Measurements from ENCODE around the gene EPHA6.

EPHA6 gene

GRCh38 chr3:97646932-97647331 is 832.5 kb downstream of the EPHA6 start:
- DNase-seq (ENCODE audit: low spot score), result no peak

DNA sequence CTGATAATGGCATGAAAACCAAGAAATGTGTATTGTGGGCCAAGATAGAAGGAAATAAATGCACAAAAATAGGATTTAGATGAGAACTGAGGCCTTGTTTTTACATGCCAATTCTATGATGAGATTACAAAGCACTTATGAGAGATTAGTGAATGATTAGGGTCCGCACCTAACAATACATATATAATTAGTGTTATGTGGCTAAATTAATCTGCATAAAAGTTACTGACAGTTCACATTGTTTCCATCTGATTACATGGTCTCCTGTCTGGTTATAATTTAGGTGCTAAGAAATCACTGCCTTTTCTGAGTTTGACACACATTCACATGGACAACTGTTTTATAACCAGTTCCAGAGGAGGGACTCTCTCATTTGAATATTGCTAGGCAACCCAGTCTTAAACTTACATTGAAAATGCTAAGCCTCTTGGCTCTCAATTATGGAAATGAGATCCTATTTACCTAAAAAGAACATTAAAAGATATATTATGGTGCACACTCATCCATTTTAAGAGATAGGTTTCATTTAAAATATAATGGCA is 833.1 kb downstream of the EPHA6 start:
- no peak for DNase-seq (ENCODE audit: low spot score)

GRCh38 chr3:97655971-97656370 is 841.6 kb downstream of the EPHA6 start:
- DNase-seq (ENCODE audit: low spot score), result no peak

GRCh38 chr3:97656638-97657037 is 842.2 kb downstream of the EPHA6 start:
- no peak for DNase-seq (ENCODE audit: low spot score)

- DNase-seq (ENCODE audit: low spot score), result no peak
These were observed 844.4 kb downstream of the EPHA6 start for GRCh38 chr3:97658668-97659285.

GRCh38 chr3:97662264-97662663 is 847.9 kb downstream of the EPHA6 start:
- no peak for DNase-seq (ENCODE audit: low spot score)

- no peak for DNase-seq (ENCODE audit: low spot score)
These were observed 848.4 kb downstream of the EPHA6 start for GRCh38 chr3:97662762-97663161.

GRCh38 chr3:97665896-97666295 is 851.5 kb downstream of the EPHA6 start:
- DNase-seq (ENCODE audit: low spot score), result no peak

DNA sequence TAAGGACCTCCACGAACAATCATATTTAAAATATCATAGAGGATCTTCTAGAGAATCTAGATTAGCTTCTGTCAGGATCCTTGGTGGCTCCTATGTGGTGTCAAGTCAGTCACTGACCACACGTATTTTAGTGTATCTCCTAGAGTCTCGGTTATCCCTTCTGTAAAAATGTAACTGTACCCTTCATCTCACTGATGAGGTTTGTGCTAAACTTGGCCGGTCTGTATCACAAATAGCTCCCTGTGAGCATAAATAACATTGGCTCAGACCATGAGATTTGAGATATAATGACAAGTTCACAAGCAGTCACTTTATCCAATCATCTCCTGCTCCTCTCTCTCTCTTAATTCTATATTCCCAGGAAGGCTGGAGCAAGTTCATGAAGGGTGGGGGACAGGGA is 856.6 kb downstream of the EPHA6 start:
- DNase-seq (ENCODE audit: low spot score), result no peak

DNA sequence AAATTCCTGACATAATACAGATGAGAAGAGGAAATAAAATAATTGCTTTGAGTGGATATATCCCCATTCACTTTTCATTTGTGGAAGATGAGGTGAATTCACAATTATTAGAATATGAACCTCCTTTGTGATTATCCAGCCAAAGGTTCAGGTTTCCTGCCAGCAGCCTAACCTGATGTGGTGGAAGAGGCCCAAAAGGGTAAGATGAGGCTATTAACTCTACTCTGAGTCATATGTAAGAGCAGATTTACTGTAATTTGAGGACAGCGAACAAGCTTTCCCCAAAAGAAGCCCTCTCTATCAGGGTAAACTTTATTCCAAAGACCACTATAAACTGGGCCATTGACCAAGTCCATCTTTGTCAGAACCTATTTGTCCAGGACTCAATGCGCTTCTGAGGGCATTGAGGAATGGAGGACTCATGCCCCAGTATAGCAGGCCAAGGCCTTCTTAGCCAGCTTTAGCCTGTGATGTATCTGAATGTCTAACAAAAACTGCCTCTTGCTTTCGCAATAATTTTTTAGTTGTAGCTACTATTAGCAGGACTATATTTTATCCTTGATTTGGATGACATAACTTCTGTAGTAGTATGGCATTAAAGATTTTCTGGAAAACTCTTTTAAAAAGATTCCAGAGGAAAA is 859.1 kb downstream of the EPHA6 start:
- no peak for DNase-seq (ENCODE audit: low spot score)

GRCh38 chr3:97674461-97674860 is 860.1 kb downstream of the EPHA6 start:
- DNase-seq (ENCODE audit: low spot score), result no peak

DNA sequence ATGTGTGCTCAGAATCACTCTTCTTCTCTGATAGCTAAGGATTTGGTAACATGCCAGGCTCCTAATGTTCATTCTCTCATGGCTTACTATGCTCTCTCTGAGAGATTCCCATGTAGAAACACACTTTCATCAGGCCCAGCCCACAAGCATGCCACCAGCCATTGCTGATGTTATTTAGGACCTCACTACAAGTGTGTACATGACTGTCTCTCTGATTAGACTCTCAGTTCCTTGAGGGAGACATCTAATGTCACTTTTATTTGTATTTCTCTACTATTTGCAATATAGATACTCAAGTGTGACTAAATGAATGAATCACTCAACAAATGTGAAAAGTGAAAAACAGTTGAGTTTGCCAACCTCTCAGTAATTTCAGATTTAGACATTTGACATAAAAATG is 865.8 kb downstream of the EPHA6 start:
- no peak for DNase-seq (ENCODE audit: low spot score)

DNA sequence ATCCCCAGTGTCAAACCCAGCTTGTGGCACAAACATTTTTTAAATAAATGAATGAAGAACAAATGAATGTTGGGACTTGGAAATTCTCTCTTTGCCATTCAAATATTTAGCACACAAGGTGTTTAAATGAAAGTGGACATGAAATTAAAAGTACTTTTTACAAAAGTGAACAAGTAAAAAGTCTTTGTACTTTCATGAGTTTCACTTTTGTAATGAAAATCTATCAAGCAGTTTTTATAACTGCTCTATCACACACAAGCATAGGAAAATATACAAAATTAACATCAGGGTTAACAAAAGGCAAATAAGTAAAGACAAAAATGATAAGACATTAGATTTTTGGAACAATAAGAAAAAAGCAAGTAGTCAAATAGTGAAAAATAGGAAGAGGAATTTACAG is 866.3 kb downstream of the EPHA6 start:
- DNase-seq (ENCODE audit: low spot score), result no peak

DNA sequence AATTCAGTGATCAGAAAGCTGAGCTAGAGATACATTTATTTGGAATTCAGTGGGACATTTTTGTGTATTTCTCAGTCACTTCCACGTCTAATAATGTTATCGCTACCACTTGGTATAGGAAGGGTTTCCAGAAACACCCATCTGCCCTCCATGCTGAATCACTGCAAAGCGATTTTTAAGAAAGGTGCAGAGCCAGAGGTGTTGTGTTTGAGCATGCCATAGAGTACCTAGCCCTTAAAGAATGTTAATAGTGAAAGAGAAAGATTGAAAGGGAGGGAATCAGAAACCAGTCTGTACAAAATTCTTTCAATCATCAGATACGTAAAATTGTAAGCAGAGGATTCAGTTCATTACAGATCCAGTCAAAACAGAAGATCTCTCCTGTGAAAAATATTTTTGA is 870.1 kb downstream of the EPHA6 start:
- DNase-seq (ENCODE audit: low spot score), result no peak

DNA sequence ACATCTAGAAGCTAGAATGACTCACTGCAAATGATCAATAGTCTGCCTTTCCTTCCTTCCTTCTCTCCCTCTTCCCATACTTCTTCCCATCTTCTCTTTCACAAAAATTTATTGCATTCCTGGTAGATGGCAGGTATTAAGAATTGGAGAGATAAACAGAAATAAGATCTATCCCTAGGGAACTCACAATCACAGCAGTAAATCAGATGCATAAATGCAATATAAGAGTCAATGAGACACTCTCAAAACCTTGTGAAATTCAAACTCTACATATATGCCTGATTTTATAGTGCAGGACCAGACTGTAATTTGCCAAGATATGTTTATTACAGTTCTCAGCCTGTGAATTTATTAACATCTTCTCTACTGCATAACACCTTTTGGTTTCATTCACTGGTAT is 871.9 kb downstream of the EPHA6 start:
- DNase-seq (ENCODE audit: low spot score), result no peak

- DNase-seq (ENCODE audit: low spot score), result no peak
These were observed 873.3 kb downstream of the EPHA6 start for GRCh38 chr3:97687734-97688133.

GRCh38 chr3:97689111-97689510 is 874.7 kb downstream of the EPHA6 start:
- no peak for DNase-seq (ENCODE audit: low spot score)

- DNase-seq (ENCODE audit: low spot score), result no peak
These were observed 875.6 kb downstream of the EPHA6 start for GRCh38 chr3:97689962-97690361.

DNA sequence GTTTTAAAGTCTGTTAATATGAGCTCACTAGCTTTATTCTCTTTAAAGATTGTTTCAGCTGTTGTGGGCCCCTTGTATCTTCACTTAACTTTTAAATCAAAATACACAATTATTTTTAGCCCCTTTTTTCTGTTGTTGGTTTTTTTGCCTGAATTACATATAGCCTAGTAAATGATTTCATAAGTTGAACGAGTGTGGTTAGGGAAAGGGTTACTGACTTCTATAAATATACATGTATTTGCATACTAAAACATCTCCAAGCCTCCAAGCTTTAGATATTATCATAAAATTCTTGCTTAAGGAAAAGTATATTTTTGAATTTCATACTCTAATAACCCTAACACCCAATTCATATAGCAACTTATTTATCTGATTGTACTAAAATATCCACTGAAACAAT is 877.0 kb downstream of the EPHA6 start:
- DNase-seq (ENCODE audit: low spot score), result no peak

DNA sequence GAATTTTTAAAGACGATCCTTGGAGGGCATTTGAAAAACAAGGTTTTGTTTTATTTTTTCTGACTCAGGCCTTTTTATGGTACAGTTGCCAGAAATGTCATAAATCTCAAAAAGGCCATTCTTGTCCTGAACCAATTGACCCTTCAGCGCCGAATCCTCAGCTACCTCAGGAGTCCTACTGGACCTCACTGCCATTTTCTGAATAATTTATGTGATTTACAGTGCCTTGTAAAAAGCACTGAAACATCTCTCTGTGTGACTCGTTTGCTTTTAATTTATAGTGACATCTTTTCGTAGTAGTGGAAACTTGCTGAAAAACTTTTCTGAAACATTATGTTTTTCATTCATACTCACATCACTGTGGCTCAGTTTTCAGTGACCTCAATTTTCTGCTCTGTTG is 878.0 kb downstream of the EPHA6 start:
- DNase-seq (ENCODE audit: low spot score), result no peak

GRCh38 chr3:97692831-97693230 is 878.4 kb downstream of the EPHA6 start:
- no peak for DNase-seq (ENCODE audit: low spot score)

GRCh38 chr3:97694876-97695275 is 880.5 kb downstream of the EPHA6 start:
- no peak for DNase-seq (ENCODE audit: low spot score)

DNA sequence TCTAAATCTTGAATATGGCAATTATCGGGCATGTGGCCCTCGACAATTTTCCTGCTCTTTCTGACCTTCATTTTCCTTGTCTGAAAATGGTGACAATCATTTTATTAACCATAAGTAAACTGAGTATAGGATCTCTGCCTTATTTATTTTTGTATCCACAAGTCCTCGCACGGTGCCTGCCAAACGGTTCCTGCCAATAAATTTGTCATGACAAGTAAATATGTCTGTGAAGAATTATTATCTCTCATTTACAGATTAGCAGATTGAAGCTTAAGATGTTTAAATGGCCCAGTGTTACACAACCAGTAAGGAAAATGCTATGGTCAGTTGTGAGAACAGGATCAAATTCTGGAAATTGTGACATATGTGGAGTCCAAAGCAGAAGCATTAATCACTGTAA is 884.3 kb downstream of the EPHA6 start:
- DNase-seq (ENCODE audit: low spot score), result no peak

GRCh38 chr3:97699889-97700288 is 885.5 kb downstream of the EPHA6 start:
- DNase-seq (ENCODE audit: low spot score), result no peak
